IMR-90 (cell line): ENCODE measurements around the gene PXYLP1. TPM values are rescaled to one million over a fixed set of nuclear protein-coding genes. Genes with fewer than 3 reads are reported as not detected.

Experiments
- ATAC-seq: fragments of 200-7000 bp; cut with Tn5 transposase; 2 replicates; pipeline ENCODE4 v1.9.1; 2020; ENCODE audit warnings: low read depth, mild to moderate bottlenecking, moderate library complexity
- BruUV-seq: library from RNA; stranded (reverse); fragments of 400-500 nt; replicated peaks from 2 replicates; lab custom pipeline; 2021; lab: Mats Ljungman, UMichigan
- CTCF ChIA-PET: fragments of 300-600 bp; formaldehyde crosslinking; extraction: SDS; loops from one replicate; lab custom pipeline; 2021; ENCODE audit warnings: antibody characterized with exemption; lab: Yijun Ruan, JAX
- POLR2A ChIA-PET: fragments of 300-600 bp; sonication (Branson Sonifier 250); formaldehyde crosslinking; loops from one replicate; lab custom pipeline; 2022; ENCODE audit warnings: antibody characterized with exemption; ENCODE audit not compliant: unreplicated experiment; lab: Charles Lee
- DNase-seq: peaks from one replicate; pipeline ENCODE4 v3.0.0; 2013
- H2AFZ ChIP-seq: replicated peaks from 2 replicates; pipeline ENCODE3; 2013; ENCODE audit warnings: low read length, mild to moderate bottlenecking; ENCODE audit not compliant: poor library complexity
- H2AK5ac ChIP-seq: 2 replicates; pipeline ENCODE4 v1.6.1; 2013; ENCODE audit warnings: low read depth, low read length, inconsistent platforms
- H2AK9ac ChIP-seq: replicated peaks from 2 replicates; pipeline ENCODE3; 2013; ENCODE audit warnings: mild to moderate bottlenecking, low read depth, low read length, moderate library complexity; ENCODE audit not compliant: poor library complexity
- H2BK120ac ChIP-seq: 2 replicates; pipeline ENCODE4 v1.6.1; 2013; ENCODE audit warnings: low read depth, low read length, inconsistent platforms
- H2BK15ac ChIP-seq: 3 replicates; pipeline ENCODE4 v1.6.1; 2013; ENCODE audit warnings: low read depth, low read length, inconsistent platforms
- H2BK20ac ChIP-seq: 2 replicates; pipeline ENCODE4 v1.6.1; 2013; ENCODE audit warnings: low read depth, mild to moderate bottlenecking, inconsistent platforms, low read length, moderate library complexity
- H2BK5ac ChIP-seq: 2 replicates; pipeline ENCODE4 v1.6.1; 2013; ENCODE audit warnings: mild to moderate bottlenecking, low read depth, low read length, inconsistent platforms; ENCODE audit not compliant: poor library complexity, severe bottlenecking
- H3K14ac ChIP-seq: replicated peaks from 2 replicates; pipeline ENCODE4 v1.6.1; 2013; ENCODE audit warnings: low read depth, low read length, inconsistent platforms
- H3K18ac ChIP-seq: 2 replicates; pipeline ENCODE4 v1.6.1; 2013; ENCODE audit warnings: low read depth, low read length, control low read depth
- H3K23ac ChIP-seq: 2 replicates; pipeline ENCODE4 v1.6.1; 2013; ENCODE audit warnings: low read depth, low read length, inconsistent platforms
- H3K27ac ChIP-seq: 2 replicates; pipeline ENCODE4 v1.5.1; 2013; ENCODE audit warnings: mild to moderate bottlenecking, control low read depth, low read length; ENCODE audit not compliant: insufficient read depth
- H3K27me3 ChIP-seq: 2 replicates; pipeline ENCODE4 v1.6.1; 2013; ENCODE audit warnings: low read length; ENCODE audit not compliant: control insufficient read depth, insufficient read depth
- H3K36me3 ChIP-seq: 2 replicates; pipeline ENCODE4 v1.6.1; 2013; ENCODE audit warnings: low read length, mixed read lengths; ENCODE audit not compliant: control insufficient read depth, insufficient read depth
- H3K4ac ChIP-seq: 2 replicates; pipeline ENCODE4 v1.6.1; 2013; ENCODE audit warnings: low read depth, low read length, inconsistent platforms
- H3K4me1 ChIP-seq: 2 replicates; pipeline ENCODE4 v1.6.1; 2013; ENCODE audit warnings: low read length, mixed read lengths; ENCODE audit not compliant: control insufficient read depth, insufficient read depth
- H3K4me2 ChIP-seq: 2 replicates; pipeline ENCODE4 v1.6.1; 2013; ENCODE audit warnings: low read depth, mild to moderate bottlenecking, control low read depth, low read length, moderate library complexity
- H3K4me3 ChIP-seq: 2 replicates; pipeline ENCODE4 v1.5.1; 2013; ENCODE audit warnings: low read depth, mild to moderate bottlenecking, control low read depth, low read length, moderate library complexity; ENCODE audit not compliant: insufficient read depth
- H3K56ac ChIP-seq: 2 replicates; pipeline ENCODE4 v1.6.1; 2013; ENCODE audit warnings: low read length, inconsistent platforms; ENCODE audit not compliant: insufficient read depth; ENCODE audit errors: extremely low read depth
- H3K79me1 ChIP-seq, 2 experiments: 2 replicates each; pipeline ENCODE4 v1.6.1; 2013; ENCODE audit warnings: low read length in 2 of 2, inconsistent platforms in 1 of 2, low read depth in 1 of 2
- H3K9ac ChIP-seq: 2 replicates; pipeline ENCODE4 v1.6.1; 2013; ENCODE audit warnings: low read depth, low read length, control low read depth
- H3K9me1 ChIP-seq: 2 replicates; pipeline ENCODE4 v1.6.1; 2013; ENCODE audit warnings: low read length, inconsistent platforms; ENCODE audit not compliant: insufficient read depth
- H3K9me3 ChIP-seq: 2 replicates; pipeline ENCODE4 v1.6.1; 2013; ENCODE audit warnings: low read length; ENCODE audit not compliant: control insufficient read depth, insufficient read depth
- H4K20me1 ChIP-seq: 2 replicates; pipeline ENCODE4 v1.6.1; 2013; ENCODE audit warnings: low read length, inconsistent platforms; ENCODE audit not compliant: insufficient read depth
- H4K5ac ChIP-seq: 2 replicates; pipeline ENCODE4 v1.6.1; 2013; ENCODE audit warnings: mild to moderate bottlenecking, low read depth, low read length, control low read depth
- H4K8ac ChIP-seq, 2 experiments: 2 replicates each; pipeline ENCODE4 v1.6.1; 2013; ENCODE audit warnings: low read depth in 2 of 2, low read length in 2 of 2, control low read depth in 1 of 2, inconsistent platforms in 1 of 2
- H4K91ac ChIP-seq: 2 replicates; pipeline ENCODE4 v1.6.1; 2013; ENCODE audit warnings: low read depth, low read length, inconsistent platforms; ENCODE audit not compliant: insufficient read depth
- BHLHE40 ChIP-seq: fragments of 150-350 bp; IDR thresholded peaks from 2 replicates; pipeline ENCODE4 v1.6.1; 2016; ENCODE audit warnings: mild to moderate bottlenecking, low read depth, low read length
- CEBPB ChIP-seq: IDR thresholded peaks from 2 replicates; pipeline ENCODE4 v1.6.1; 2012; ENCODE audit warnings: low read depth, low read length, improper control_type of control experiment
- CHD1 ChIP-seq: IDR thresholded peaks from 2 replicates; pipeline ENCODE4 v1.6.1; 2012; ENCODE audit warnings: low read depth, low read length, improper control_type of control experiment
- FOS ChIP-seq: fragments of 150-350 bp; IDR thresholded peaks from 2 replicates; pipeline ENCODE4 v1.6.1; 2016; ENCODE audit warnings: low read depth, low read length
- MAFK ChIP-seq: IDR thresholded peaks from 2 replicates; pipeline ENCODE4 v1.6.1; 2012; ENCODE audit warnings: low read depth, low read length, improper control_type of control experiment
- MAZ ChIP-seq: IDR thresholded peaks from 2 replicates; pipeline ENCODE4 v1.6.1; 2012; ENCODE audit warnings: low read depth, mild to moderate bottlenecking, low read length, improper control_type of control experiment, moderate library complexity, borderline replicate concordance
- MXI1 ChIP-seq: IDR thresholded peaks from 2 replicates; pipeline ENCODE4 v1.6.1; 2012; ENCODE audit warnings: low read depth, mild to moderate bottlenecking, low read length, moderate library complexity, borderline replicate concordance
- NFE2L2 ChIP-seq: fragments of 150-350 bp; IDR thresholded peaks from 2 replicates; pipeline ENCODE4 v1.6.1; 2016; ENCODE audit warnings: low read depth, mild to moderate bottlenecking, low read length
- POLR2A ChIP-seq: IDR thresholded peaks from 2 replicates; pipeline ENCODE4 v1.6.1; 2012; ENCODE audit warnings: mild to moderate bottlenecking, low read depth, low read length
- RAD21 ChIP-seq: IDR thresholded peaks from 2 replicates; pipeline ENCODE4 v1.6.1; 2012; ENCODE audit warnings: low read length, improper control_type of control experiment
- RCOR1 ChIP-seq: IDR thresholded peaks from 2 replicates; pipeline ENCODE4 v1.6.1; 2012; ENCODE audit warnings: mild to moderate bottlenecking, low read length, improper control_type of control experiment; ENCODE audit not compliant: insufficient replicate concordance
- RFX5 ChIP-seq: IDR thresholded peaks from 2 replicates; pipeline ENCODE4 v1.8.0; 2012; ENCODE audit warnings: low read depth, mild to moderate bottlenecking, low read length, moderate library complexity
- SMC3 ChIP-seq: fragments of 150-350 bp; IDR thresholded peaks from 2 replicates; pipeline ENCODE4 v1.6.1; 2016; ENCODE audit warnings: low read depth, mild to moderate bottlenecking, antibody characterized with exemption, low read length, moderate library complexity
- WGBS, 2 experiments: methylation state at CpG; one replicate each; pipeline versions ENCODE4 v1.1.5 to v1.1.7; 2013; ENCODE audit warnings: missing lambda C conversion rate in 2 of 2; ENCODE audit not compliant: insufficient read length in 1 of 2; ENCODE audit errors: extremely low coverage in 2 of 2; 5-methylcytosine and 5-hydroxymethylcytosine counted together
- dilution Hi-C: fragments of 300-500 bp; cut with HindIII; formaldehyde crosslinking; loops from one replicate; pipeline ENCODE4 v1.14.3; 2018; ENCODE audit warnings: low sequenced_read_pairs; ENCODE audit not compliant: unreplicated experiment
- in situ Hi-C: fragments of 300-500 bp; cut with MboI; formaldehyde crosslinking; loops from 3 replicates; pipeline ENCODE4 v1.14.3; 2019; ENCODE audit warnings: low sequenced_read_pairs, inconsistent platforms, mixed read lengths
- intact Hi-C: fragments of 100-400 bp; cut with micrococcal nuclease; formaldehyde crosslinking; loops from 2 replicates; pipeline ENCODE4 v1.10.0; 2022
- polyA plus RNA-seq, 3 experiments: library from polyadenylated mRNA; depleted of rRNA; stranded (reverse); fragments of >200 nt; gene quantifications; 2 replicates each; pipeline ENCODE4 v1.2.3, GENCODE V29; 2012; ENCODE audit warnings: low replicate concordance in 1 of 3
- total RNA-seq: library from RNA; depleted of rRNA; stranded (reverse); fragments of >200 nt; gene quantifications from 2 replicates; pipeline ENCODE4 v1.2.3, GENCODE V29; 2012
- TF ChIP-seq, protein P1 (sequence below): fragments of 150-350 bp; IDR thresholded peaks from 2 replicates; pipeline ENCODE4 v1.6.1; 2017; ENCODE audit warnings: mild to moderate bottlenecking, antibody characterized with exemption, low read length, low read depth
- TF ChIP-seq, protein P2 (sequence below): fragments of 150-350 bp; IDR thresholded peaks from 2 replicates; pipeline ENCODE4 v1.6.1; 2016; ENCODE audit warnings: low read depth, mild to moderate bottlenecking, low read length, moderate library complexity, borderline replicate concordance
- TF ChIP-seq, protein P3 (sequence below): conservative IDR thresholded peaks from 2 replicates; pipeline ENCODE4 v1.5.1; 2012; ENCODE audit warnings: mild to moderate bottlenecking, low read depth, low read length, improper control_type of control experiment

The PXYLP1 gene
- total and polyA plus RNA-seq, 2 of the 4 experiments (the other 2 are of a cell fraction), result 11.7 to 15.6 TPM

DNA sequence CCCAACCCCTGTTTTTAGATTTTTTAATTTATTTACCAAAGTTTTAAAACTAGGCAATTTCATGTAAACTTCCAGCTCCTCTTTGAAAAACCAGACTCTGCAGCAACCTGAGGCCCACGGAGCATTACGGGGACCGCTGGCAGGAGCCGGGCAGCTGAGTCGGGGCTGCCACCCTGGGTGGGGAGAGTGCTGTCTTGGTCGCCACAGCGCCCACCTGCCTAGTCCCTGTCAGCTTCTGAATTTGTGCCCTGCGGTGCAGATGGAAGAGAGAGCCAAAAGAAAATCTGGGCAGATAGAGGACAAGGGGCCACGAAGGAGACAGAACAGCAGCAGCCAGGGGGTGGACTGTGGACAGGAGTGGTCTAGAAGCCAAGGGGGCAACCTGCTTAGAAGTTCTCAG, 34.6 kb downstream of the PXYLP1 start:
- Histone ChIP-seq H3K9me3 (no peaks in the 10 kb centered on the region), H2BK5ac (no peak overlapping the region), H3K27me3 (no peaks in the 10 kb centered on the region), H3K27ac (no peak overlapping the region), H3K9ac (no peak overlapping the region), H2BK15ac (no peak overlapping the region), H3K4me1 (peaks cover 5% of the 10 kb centered on the region), H3K56ac (no peak overlapping the region), H4K91ac (no peak overlapping the region), H3K4me3 (no peak overlapping the region), H2AFZ (no peak overlapping the region), H3K14ac (no peak overlapping the region), H4K20me1 (no peaks in the 10 kb centered on the region), H3K4me2 (no peak overlapping the region), H3K36me3 (no peaks in the 10 kb centered on the region; the same call in 1 of the 2 replicates), H3K9me1 (peaks cover 3% of the 10 kb centered on the region; the same call in 1 of the 2 replicates), H2AK9ac (no peak overlapping the region), H3K23ac (no peak overlapping the region), H2AK5ac (no peak overlapping the region), H2BK20ac (no peak overlapping the region), H4K8ac (no peak overlapping the region), H3K79me1 (no peaks in the 10 kb centered on the region), H2BK120ac (no peak overlapping the region), H4K5ac (no peak overlapping the region), H3K18ac (no peak overlapping the region), H3K4ac (no peak overlapping the region)
- intact Hi-C loops (no loop called here), in situ Hi-C loops (no loop called here), dilution Hi-C loops (no loop called here)
- ChIA-PET CTCF (interaction anchor here (1.0 kb wide), 1 partner anchor 313 kb away, joined by 4 read pairs; no protein-coding TSS in a partner anchor), POLR2A (no interaction called here)
- no peak for DNase-seq
- TF ChIP-seq MAFK (no peak), MXI1 (no peak), CHD1 (no peak), POLR2A (no peak), RAD21 (no peak), BHLHE40 (no peak), RCOR1 (no peak), SMC3 (no peak), MAZ (no peak), NFE2L2 (no peak), CEBPB (no peak), FOS (no peak), RFX5 (no peak)
- TF ChIP-seq, protein P1, sequence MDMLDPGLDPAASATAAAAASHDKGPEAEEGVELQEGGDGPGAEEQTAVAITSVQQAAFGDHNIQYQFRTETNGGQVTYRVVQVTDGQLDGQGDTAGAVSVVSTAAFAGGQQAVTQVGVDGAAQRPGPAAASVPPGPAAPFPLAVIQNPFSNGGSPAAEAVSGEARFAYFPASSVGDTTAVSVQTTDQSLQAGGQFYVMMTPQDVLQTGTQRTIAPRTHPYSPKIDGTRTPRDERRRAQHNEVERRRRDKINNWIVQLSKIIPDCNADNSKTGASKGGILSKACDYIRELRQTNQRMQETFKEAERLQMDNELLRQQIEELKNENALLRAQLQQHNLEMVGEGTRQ, result no peak
- TF ChIP-seq, protein P2, sequence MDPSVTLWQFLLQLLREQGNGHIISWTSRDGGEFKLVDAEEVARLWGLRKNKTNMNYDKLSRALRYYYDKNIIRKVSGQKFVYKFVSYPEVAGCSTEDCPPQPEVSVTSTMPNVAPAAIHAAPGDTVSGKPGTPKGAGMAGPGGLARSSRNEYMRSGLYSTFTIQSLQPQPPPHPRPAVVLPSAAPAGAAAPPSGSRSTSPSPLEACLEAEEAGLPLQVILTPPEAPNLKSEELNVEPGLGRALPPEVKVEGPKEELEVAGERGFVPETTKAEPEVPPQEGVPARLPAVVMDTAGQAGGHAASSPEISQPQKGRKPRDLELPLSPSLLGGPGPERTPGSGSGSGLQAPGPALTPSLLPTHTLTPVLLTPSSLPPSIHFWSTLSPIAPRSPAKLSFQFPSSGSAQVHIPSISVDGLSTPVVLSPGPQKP, result no peak
- TF ChIP-seq, protein P3, sequence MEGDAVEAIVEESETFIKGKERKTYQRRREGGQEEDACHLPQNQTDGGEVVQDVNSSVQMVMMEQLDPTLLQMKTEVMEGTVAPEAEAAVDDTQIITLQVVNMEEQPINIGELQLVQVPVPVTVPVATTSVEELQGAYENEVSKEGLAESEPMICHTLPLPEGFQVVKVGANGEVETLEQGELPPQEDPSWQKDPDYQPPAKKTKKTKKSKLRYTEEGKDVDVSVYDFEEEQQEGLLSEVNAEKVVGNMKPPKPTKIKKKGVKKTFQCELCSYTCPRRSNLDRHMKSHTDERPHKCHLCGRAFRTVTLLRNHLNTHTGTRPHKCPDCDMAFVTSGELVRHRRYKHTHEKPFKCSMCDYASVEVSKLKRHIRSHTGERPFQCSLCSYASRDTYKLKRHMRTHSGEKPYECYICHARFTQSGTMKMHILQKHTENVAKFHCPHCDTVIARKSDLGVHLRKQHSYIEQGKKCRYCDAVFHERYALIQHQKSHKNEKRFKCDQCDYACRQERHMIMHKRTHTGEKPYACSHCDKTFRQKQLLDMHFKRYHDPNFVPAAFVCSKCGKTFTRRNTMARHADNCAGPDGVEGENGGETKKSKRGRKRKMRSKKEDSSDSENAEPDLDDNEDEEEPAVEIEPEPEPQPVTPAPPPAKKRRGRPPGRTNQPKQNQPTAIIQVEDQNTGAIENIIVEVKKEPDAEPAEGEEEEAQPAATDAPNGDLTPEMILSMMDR, result no peak
- no TSS peak for BruUV-seq
- 92% methylated on average over 6 of the region's 9 CpGs; no CpG with 5 or more reads in 1 of the 2 experiments for WGBS, 2 experiments
- ATAC-seq, result no peak
